ENCODE measurements around the gene CRB1.

DNA sequence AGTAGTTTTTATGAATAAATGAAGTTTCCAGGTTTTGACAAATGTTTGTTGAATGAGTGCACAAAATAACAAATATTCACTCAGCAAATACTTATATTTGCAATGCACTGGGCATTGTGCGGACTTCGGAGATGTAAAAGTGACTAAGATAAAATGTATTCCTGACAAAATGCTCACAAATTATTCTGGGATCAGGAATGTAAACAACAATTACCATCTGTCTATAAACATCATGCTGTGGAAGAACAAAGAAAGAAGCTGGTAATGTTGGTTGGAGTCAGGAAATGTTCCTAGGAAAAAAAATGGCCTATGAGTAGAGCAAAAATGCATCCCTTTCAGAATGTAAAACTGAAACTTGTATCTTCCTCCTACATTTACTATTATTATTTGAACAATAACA, 68.5 kb downstream of the CRB1 start:
- TF ChIP-seq POLR2AphosphoS5 (IDR thresholded peaks at IDR 0.05) = no peak
- TF ChIP-seq, protein P1, sequence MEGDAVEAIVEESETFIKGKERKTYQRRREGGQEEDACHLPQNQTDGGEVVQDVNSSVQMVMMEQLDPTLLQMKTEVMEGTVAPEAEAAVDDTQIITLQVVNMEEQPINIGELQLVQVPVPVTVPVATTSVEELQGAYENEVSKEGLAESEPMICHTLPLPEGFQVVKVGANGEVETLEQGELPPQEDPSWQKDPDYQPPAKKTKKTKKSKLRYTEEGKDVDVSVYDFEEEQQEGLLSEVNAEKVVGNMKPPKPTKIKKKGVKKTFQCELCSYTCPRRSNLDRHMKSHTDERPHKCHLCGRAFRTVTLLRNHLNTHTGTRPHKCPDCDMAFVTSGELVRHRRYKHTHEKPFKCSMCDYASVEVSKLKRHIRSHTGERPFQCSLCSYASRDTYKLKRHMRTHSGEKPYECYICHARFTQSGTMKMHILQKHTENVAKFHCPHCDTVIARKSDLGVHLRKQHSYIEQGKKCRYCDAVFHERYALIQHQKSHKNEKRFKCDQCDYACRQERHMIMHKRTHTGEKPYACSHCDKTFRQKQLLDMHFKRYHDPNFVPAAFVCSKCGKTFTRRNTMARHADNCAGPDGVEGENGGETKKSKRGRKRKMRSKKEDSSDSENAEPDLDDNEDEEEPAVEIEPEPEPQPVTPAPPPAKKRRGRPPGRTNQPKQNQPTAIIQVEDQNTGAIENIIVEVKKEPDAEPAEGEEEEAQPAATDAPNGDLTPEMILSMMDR (IDR thresholded peaks at IDR 0.05) = no peak

All from breast epithelium (tissue), 3 donors.